HepG2 (cell line): ENCODE data around the gene PPM1F. TPM values are rescaled to one million over a fixed set of nuclear protein-coding genes. Genes with fewer than 3 reads are reported as not detected.

Experiments used
- BHLHE40 ChIP-seq: IDR thresholded peaks from 2 replicates; pipeline ENCODE4 v1.6.1; 2011; ENCODE audit warnings: low read length, improper control_type of control experiment
- CENPBD1 ChIP-seq: sonication (generic); formaldehyde crosslinking; IDR thresholded peaks from 2 replicates; pipeline ENCODE4 v1.8.0; 2022; ENCODE audit warnings: missing genetic modification reagents, low read depth, mild to moderate bottlenecking, borderline replicate concordance
- CREB3 ChIP-seq: sonication (generic); formaldehyde crosslinking; IDR thresholded peaks from 2 replicates; pipeline ENCODE4 v1.5.0; 2020; ENCODE audit warnings: missing genetic modification reagents
- ELK4 ChIP-seq: sonication (generic); formaldehyde crosslinking; IDR thresholded peaks from 2 replicates; pipeline ENCODE4 v1.9.0; 2021; ENCODE audit warnings: missing genetic modification reagents, borderline replicate concordance
- KAT8 ChIP-seq: IDR thresholded peaks from 2 replicates; pipeline ENCODE4 v1.6.1; 2016; ENCODE audit warnings: missing genetic modification reagents, missing compliant biosample characterization
- KDM4B ChIP-seq: sonication (generic); formaldehyde crosslinking; IDR thresholded peaks from 2 replicates; pipeline ENCODE4 v1.4.0; 2020; ENCODE audit warnings: missing genetic modification reagents
- KLF12 ChIP-seq: sonication (generic); formaldehyde crosslinking; IDR thresholded peaks from 2 replicates; pipeline ENCODE4 v1.4.0; 2020; ENCODE audit warnings: missing genetic modification reagents, borderline replicate concordance
- KLF9 ChIP-seq: IDR thresholded peaks from 2 replicates; pipeline ENCODE4 v1.6.1; 2016; ENCODE audit warnings: low read depth
- MLXIP ChIP-seq: sonication (generic); formaldehyde crosslinking; IDR thresholded peaks from 2 replicates; pipeline ENCODE4 v1.9.0; 2021; ENCODE audit warnings: missing genetic modification reagents, borderline replicate concordance
- MYNN ChIP-seq: sonication (generic); formaldehyde crosslinking; IDR thresholded peaks from 2 replicates; pipeline ENCODE4 v1.4.0; 2020; ENCODE audit warnings: mild to moderate bottlenecking, low read depth, missing genetic modification reagents
- NCOA2 ChIP-seq: sonication (generic); formaldehyde crosslinking; IDR thresholded peaks from 2 replicates; pipeline ENCODE4 v1.8.0; 2022; ENCODE audit warnings: inconsistent platforms
- SALL1 ChIP-seq: sonication (generic); formaldehyde crosslinking; IDR thresholded peaks from 2 replicates; pipeline ENCODE4 v1.8.0; 2022; ENCODE audit warnings: mild to moderate bottlenecking, missing genetic modification reagents
- SIN3B ChIP-seq: fragments of 150-350 bp; IDR thresholded peaks from 2 replicates; pipeline ENCODE4 v1.6.1; 2014; ENCODE audit warnings: low read length
- SOX6 ChIP-seq, 2 experiments: fragments of 450-650 bp in 1 of 2; sonication (generic) in 1 of 2; formaldehyde crosslinking in 1 of 2; IDR thresholded peaks; 2 replicates each; pipeline versions ENCODE4 v1.4.0 to v1.6.1; 2017 to 2020; ENCODE audit warnings: antibody characterized with exemption in 1 of 2, mild to moderate bottlenecking in 1 of 2, missing genetic modification reagents in 1 of 2
- SYNCRIP ChIP-seq: fragments of 200-400 bp; formaldehyde crosslinking; IDR thresholded peaks from 2 replicates; pipeline ENCODE4 v1.6.1; 2018; ENCODE audit warnings: mild to moderate bottlenecking, low read depth, low read length; ENCODE audit not compliant: insufficient read depth
- TEAD3 ChIP-seq: optimal IDR thresholded peaks from 2 replicates; pipeline ENCODE3; 2016; ENCODE audit warnings: borderline replicate concordance
- ZBTB39 ChIP-seq: sonication (generic); formaldehyde crosslinking; IDR thresholded peaks from 2 replicates; pipeline ENCODE4 v1.5.0; 2020; ENCODE audit warnings: missing genetic modification reagents
- ZNF143 ChIP-seq: sonication (generic); formaldehyde crosslinking; IDR thresholded peaks from 2 replicates; pipeline ENCODE4 v1.4.0; 2020; ENCODE audit warnings: missing genetic modification reagents
- ZNF235 ChIP-seq: sonication (generic); formaldehyde crosslinking; IDR thresholded peaks from 2 replicates; pipeline ENCODE4 v1.8.1; 2023; ENCODE audit warnings: mild to moderate bottlenecking, missing genetic modification reagents, borderline replicate concordance
- ZNF414 ChIP-seq: sonication (generic); formaldehyde crosslinking; IDR thresholded peaks from 2 replicates; pipeline ENCODE4 v1.5.0; 2020; ENCODE audit warnings: missing genetic modification reagents
- ZNF589 ChIP-seq: sonication (generic); formaldehyde crosslinking; conservative IDR thresholded peaks from 2 replicates; pipeline ENCODE4 v1.8.0; 2022; ENCODE audit warnings: mild to moderate bottlenecking, moderate library complexity, missing genetic modification reagents
- ZNF776 ChIP-seq: sonication (generic); formaldehyde crosslinking; IDR thresholded peaks from 2 replicates; pipeline ENCODE4 v1.4.0; 2020; ENCODE audit warnings: mild to moderate bottlenecking, missing genetic modification reagents
- polyA plus RNA-seq, 8 experiments: library from polyadenylated mRNA; depleted of rRNA in 3 of 8; stranded (reverse) in 7 of 8; unstranded in 1 of 8; fragments of >200 nt; fragmentation: Illumina TruSeq in 4 of 8; extraction: Trizol in 4 of 8; gene quantifications; 2 replicates each; pipeline versions ENCODE4 v1.2.1 to v1.2.3, GENCODE V29; 2011 to 2016; ENCODE audit warnings: low read depth in 4 of 8, missing spikeins in 1 of 8, mixed read lengths in 1 of 8; ENCODE audit not compliant: insufficient read depth in 1 of 8
- total RNA-seq, 5 experiments: library from RNA; depleted of rRNA; stranded (reverse); fragments of >200 nt; fragmentation: Illumina TruSeq; extraction: Trizol; gene quantifications; 2 replicates each; pipeline ENCODE4 v1.2.3, GENCODE V29; 2016; ENCODE audit warnings: low read depth in 1 of 5

Gene PPM1F
- total and polyA plus RNA-seq, 2 of the 13 experiments (the other 11 are each of a cell fraction or from before 2014, with no cell fraction given) = 11.0 to 19.6 TPM

- TF ChIP-seq SYNCRIP (no peak), ZNF589 (no peak), MLXIP (CRISPR knock-in tag) (no peak), SALL1 (CRISPR knock-in tag) (peak; percentile 70), ZNF143 (no peak), CREB3 (CRISPR knock-in tag) (no peak), ZNF235 (CRISPR knock-in tag) (no peak), ZNF776 (CRISPR knock-in tag) (no peak), KDM4B (no peak), KLF9 (CRISPR knock-in tag) (no peak), TEAD3 (CRISPR knock-in tag) (peak; percentile 57), SIN3B (no peak), ZBTB39 (CRISPR knock-in tag) (no peak), KAT8 (CRISPR knock-in tag) (no peak), CENPBD1 (CRISPR knock-in tag) (no peak), BHLHE40 (peak; percentile 56; the same call in 1 of the 2 replicates), ZNF414 (CRISPR knock-in tag) (no peak), NCOA2 (CRISPR knock-in tag) (no peak), KLF12 (CRISPR knock-in tag) (no peak), MYNN (CRISPR knock-in tag) (no peak), SOX6 (IDR thresholded peaks at IDR 0.05) (no peak), SOX6 (CRISPR knock-in tag; IDR thresholded peaks at IDR 0.05) (peak; percentile 49; the same call in 1 of the 2 replicates), ELK4 (CRISPR knock-in tag) (no peak)
Measured at GRCh38 chr22:21902296-21903087, 50.2 kb downstream of the PPM1F start (continued).
